Activated CD8-positive, alpha-beta memory T cell treated with anti-CD3 and anti-CD28 coated beads, Interleukin-2, amount 50 U/mL, for 4 hours (primary cell): Measurements from ENCODE around the gene DIP2C.
"Not testable (repeated sequence)": the region's sequence is repeated elsewhere in the genome, so short reads cannot be mapped to it uniquely, and the experiment has no call there.

Experiments used
- DNase-seq: peaks from one replicate; pipeline ENCODE4 v3.0.0-alpha.2; 2020

Gene DIP2C

GRCh38 chr10:381805-382204 lies 307.7 kb downstream of the DIP2C start:
- DNase-seq = no peak

DNA sequence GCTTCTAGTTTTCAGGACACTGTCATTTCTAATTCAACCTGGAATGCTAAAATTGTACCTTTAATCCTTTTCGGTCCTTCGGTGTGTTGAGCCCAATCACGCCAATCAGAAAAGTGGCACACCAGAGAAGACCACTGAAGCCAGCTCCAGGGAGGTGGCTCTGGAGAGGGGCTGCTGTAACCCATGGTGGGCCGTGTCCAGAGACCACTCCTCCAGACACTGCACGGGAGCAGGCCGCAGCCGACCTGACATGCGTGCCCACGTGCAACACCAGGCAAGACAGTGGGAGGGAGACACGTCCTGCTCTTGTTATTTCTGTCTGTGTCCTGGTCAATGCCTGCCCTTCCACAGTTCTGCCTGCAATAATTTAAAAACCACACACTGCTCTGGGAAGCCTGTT lies 308.1 kb downstream of the DIP2C start:
- DNase-seq = no peak

DNA sequence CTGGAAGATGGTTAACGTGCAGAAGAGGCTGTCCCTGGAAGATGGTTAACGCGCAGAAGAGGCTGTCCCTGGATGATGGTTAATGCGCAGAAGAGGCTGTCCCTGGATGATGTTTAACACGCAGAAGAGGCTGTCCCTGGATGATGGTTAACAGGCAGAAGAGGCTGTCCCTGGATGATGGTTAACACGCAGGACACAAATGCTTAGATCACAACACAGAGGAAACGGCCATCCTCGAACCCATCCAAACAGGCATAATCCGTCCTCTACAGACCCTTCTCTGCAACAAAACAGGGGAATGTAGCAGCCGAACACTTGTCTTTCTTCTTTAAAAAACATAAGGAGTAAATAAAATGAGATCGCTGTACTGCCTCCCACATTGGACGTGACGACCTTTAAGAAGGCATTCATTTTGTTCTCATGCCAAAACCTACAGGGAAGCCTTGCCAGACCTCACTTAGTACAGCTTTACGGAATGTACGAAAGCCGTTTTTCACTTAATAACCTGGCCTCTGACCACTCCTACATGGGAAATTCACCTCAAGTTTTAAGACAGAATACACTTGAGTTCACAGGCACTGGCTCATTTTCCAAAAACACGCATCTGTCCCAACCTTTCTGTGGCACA lies 309.0 kb downstream of the DIP2C start:
- no peak for DNase-seq

DNA sequence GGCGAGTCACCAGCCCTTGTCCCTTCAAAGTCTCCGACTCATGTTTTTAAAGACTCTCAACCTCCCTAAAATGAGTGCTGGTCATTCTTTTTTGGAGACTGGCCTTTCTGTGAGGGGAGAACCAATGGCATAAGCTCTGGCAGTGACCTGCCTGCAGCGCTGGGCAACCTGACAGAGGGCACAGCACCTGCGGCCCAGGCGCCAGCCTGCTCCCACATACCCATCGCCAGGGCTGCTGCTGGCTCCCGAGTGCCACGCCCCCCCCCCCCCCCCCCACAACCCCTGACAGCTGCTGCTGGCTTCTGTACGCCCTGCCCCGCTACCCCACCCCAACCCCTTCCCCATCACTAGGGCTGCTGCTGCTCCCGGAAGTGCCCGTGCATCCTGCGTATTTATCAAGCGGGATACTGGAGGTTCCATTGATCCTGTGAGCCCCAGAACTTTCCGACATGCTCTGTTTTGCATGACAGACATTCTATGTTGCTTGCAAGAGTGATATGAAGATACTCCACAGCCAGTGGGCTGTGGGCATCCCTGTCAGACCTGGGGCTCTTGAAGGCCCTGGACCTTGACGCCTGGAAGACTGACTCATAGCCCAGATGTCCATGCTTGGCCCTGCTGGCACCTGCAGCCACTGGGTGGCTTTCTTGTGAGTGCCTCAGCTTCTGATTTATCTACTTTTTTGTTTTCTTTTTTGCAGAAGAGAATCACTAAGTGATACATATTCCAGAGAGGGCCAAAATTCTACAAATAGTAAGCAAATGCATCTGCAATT lies 310.4 kb downstream of the DIP2C start:
- no peak for DNase-seq

- no peak for DNase-seq
These were observed 311.1 kb downstream of the DIP2C start for GRCh38 chr10:378230-378929.

DNA sequence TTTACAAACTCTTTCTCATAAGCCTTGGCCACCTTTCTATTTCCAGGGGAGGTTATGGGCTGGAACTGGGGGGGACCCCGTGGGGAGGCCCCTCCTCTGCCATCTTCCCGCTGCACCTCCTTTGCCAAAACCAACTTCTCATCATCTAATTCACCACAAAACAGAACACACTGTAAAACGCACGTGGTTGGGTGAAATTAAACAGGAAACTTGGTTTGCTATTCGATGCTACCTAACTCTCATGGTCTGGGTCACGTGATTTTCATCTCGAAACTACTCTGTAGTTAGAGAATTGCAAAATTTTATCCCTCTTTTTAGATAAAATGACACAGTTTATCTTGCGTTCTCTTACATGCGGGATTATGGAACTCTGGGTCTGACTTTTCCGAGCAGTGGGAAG lies 312.2 kb downstream of the DIP2C start:
- no peak for DNase-seq

GRCh38 chr10:375815-376505 lies 313.5 kb downstream of the DIP2C start:
- no peak for DNase-seq

GRCh38 chr10:374354-374753 lies 315.1 kb downstream of the DIP2C start:
- no peak for DNase-seq

GRCh38 chr10:373526-374309 lies 315.8 kb downstream of the DIP2C start:
- no peak for DNase-seq

DNA sequence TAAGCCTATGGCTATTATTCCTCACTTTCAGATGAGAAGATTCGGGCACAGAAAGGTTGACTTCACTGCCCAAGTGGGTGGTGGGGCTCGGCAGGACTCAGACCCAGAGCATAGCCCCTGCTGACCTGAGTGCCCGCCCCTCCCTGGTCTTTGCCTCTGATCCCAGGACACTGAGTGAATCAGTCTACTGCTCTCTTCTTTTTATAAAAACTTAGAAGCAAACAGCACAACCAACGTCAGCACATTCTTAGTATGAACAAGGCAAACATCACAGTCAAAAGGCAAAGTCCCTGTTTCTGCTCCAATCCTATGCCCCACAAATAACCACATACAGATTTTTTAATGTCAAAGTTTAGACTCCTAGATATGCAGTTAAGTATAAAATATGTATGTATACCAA lies 316.5 kb downstream of the DIP2C start:
- DNase-seq = no peak

DNA sequence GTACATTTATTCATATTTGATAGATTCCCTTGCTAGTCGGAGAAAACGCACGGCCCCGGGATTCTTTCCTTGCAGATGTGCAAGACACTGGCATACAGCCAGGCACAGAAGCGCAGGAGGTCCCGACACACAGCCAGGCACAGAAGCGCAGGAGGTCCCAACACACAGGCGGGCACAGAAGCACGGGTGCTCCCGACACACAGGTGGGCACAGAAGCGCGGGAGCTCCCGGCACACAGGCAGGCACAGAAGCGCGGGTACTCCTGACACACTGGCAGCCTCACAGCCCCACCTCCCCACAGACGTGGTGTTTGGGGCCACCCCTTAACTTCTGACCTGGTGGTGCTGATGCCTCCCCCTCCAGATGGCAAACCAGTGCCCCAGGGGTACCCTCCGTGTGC lies 316.9 kb downstream of the DIP2C start:
- DNase-seq = no peak

DNA sequence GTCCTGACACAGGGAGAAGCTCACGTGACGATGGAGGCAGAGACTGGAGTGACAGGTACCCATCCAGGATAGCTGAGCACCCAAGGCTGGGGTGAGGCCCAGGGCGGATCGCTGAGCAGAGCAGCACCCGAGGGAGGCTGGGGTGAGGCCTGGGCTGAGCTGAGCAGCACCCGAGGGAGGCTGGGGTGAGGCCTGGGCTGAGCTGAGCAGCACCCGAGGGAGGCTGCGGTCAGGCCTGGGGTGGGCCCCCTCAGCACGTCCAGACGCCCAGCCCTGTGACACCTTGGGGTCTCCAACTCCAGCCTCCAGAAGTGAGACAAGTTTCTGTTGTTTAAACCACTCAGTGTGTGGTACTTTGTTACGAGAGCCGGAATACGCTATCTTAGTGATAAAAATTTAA lies 318.0 kb downstream of the DIP2C start:
- DNase-seq = no peak

GRCh38 chr10:370449-370825 lies 319.0 kb downstream of the DIP2C start:
- DNase-seq = no peak

GRCh38 chr10:369684-370448 lies 319.6 kb downstream of the DIP2C start:
- DNase-seq = no peak

- no peak for DNase-seq
These were observed 320.2 kb downstream of the DIP2C start for GRCh38 chr10:369221-369683.

DNA sequence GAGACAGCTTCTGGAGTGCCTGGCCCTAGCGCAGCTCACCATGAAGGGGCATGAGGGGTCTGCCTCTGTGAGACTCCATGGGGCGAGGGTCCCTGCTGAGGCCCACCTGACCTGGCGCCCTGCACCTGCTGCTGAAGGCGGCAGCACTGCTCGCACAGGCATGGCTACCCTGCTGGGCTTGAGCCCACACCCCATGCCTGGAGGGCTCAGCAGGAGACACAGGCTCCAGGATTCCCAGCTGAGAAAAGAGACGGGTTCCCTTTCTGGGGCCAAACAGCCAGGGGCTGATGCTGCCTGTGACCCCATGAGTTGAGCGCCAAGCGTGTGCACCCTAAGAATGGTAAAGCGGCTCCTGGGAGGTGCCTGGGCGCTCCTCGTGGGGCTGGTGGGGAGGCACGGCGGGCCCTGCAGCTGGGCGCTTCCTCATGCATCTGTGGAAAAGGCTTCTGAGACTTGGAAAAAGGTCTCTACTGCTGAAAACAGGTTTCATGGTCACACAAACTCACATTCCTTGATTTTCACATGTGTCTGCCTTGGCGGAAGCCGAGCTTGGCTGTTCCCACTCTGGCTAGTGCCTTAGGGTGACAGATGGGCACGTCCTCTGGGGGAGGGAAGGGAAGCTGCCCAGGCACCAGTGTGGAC lies 320.8 kb downstream of the DIP2C start:
- DNase-seq = no peak

- not testable (repeated sequence) for DNase-seq
These were observed 321.4 kb downstream of the DIP2C start for GRCh38 chr10:368107-368506.

DNA sequence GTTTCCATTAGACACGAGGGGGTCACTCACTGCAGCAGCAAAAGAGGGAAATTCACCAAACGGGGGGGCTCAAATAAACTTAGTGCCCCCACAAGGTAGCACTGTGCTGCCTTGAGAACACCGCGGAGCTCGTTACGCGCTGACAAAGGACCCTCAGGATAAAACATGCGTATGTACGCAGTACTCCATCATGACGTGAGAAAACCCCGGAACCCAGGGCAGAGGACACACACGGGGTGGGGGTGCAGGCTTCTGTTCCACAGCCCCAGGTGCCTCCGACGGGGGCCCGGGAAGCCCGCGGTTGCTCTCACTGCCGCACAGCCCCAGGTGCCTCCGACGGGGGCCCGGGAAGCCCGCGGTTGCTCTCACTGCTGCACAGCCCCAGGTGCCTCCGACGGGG lies 321.8 kb downstream of the DIP2C start:
- DNase-seq = no peak

- no peak for DNase-seq
These were observed 323.3 kb downstream of the DIP2C start for GRCh38 chr10:366186-366585.

GRCh38 chr10:364267-364775 lies 325.1 kb downstream of the DIP2C start:
- DNase-seq = no peak

DNA sequence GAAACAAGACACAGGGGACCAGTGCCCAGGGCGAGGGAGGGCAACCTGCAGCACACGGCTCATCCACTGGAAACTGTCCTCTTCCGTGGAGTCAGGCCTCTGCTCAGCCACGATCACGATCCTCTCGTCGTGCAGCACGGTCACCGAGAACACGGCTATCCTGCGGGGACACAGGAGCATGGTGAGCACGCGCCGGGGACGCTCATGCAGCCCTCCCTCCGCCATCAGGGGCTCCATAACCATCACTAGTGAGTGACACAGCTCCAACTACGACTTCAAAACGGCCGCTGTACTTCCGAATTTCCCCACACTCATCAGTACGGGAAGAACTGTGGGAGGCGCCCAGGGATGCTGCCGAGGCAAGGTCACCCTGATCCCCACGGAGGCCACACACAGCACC lies 326.3 kb downstream of the DIP2C start:
- DNase-seq = no peak
